ENCODE data around the gene CORO2B.

GRCh38 chr15:68773036-68773435 is 194.2 kb downstream of the CORO2B start:
- TF ChIP-seq CTCF (IDR thresholded peaks at IDR 0.05; ENCODE audit: insufficient read depth, low read length, poor library complexity, severe bottlenecking) (no peak), EZH2phosphoT487 (conservative IDR thresholded peaks at IDR 0.05; ENCODE audit: low read length) (no peak)
